Panc1 (cell line): ENCODE measurements around the gene RNF133. TPM values are rescaled to one million over a fixed set of nuclear protein-coding genes. Genes with fewer than 3 reads are reported as not detected.

ENCODE experiments used
- ATAC-seq: fragments of 200-7000 bp; cut with Tn5 transposase; 2 replicates; pipeline ENCODE4 v1.9.1; 2020; ENCODE audit warnings: mild to moderate bottlenecking, moderate library complexity
- BruUV-seq: library from RNA; stranded (reverse); fragments of 400-500 nt; replicated peaks from 2 replicates; lab custom pipeline; 2021; lab: Mats Ljungman, UMichigan
- CTCF ChIA-PET: fragments of 300-600 bp; sonication (Branson Sonifier 250); formaldehyde crosslinking; loops from one replicate; lab custom pipeline; 2022; ENCODE audit warnings: antibody characterized with exemption; lab: Charles Lee
- POLR2A ChIA-PET: fragments of 300-600 bp; sonication (Branson Sonifier 250); formaldehyde crosslinking; loops from one replicate; lab custom pipeline; 2022; ENCODE audit warnings: antibody characterized with exemption; lab: Charles Lee
- DNase-seq: peaks from one replicate; pipeline ENCODE4 v3.0.0-alpha.2; 2010; ENCODE audit warnings: low read depth, low spot score
- H3K27ac ChIP-seq: 2 replicates; pipeline ENCODE4 v1.5.1; 2011; ENCODE audit warnings: mild to moderate bottlenecking, low read length, inconsistent platforms
- H3K27me3 ChIP-seq: fragments of 200-500 bp; sonication (Bioruptor generic); 2 replicates; pipeline ENCODE4 v1.6.0; 2014; ENCODE audit warnings: low read length, inconsistent platforms; ENCODE audit not compliant: control insufficient read depth, insufficient read depth
- H3K36me3 ChIP-seq: fragments of 200-500 bp; sonication (Bioruptor generic); 2 replicates; pipeline ENCODE4 v1.5.1; 2014; ENCODE audit warnings: inconsistent platforms, mild to moderate bottlenecking, low read length, moderate library complexity; ENCODE audit not compliant: control insufficient read depth, insufficient read depth
- H3K4me1 ChIP-seq: 2 replicates; pipeline ENCODE4 v1.5.1; 2011; ENCODE audit warnings: inconsistent platforms, mild to moderate bottlenecking, low read length, moderate library complexity; ENCODE audit not compliant: control insufficient read depth, insufficient read depth
- H3K4me3 ChIP-seq, 2 experiments: 2 replicates each; pipeline ENCODE4 v1.5.1; 2011 to 2012; ENCODE audit warnings: low read depth in 2 of 2, low read length in 2 of 2, mild to moderate bottlenecking in 2 of 2, inconsistent platforms in 1 of 2, moderate library complexity in 1 of 2
- H3K9me3 ChIP-seq: fragments of 200-500 bp; sonication (Bioruptor generic); 2 replicates; pipeline ENCODE4 v1.5.1; 2014; ENCODE audit warnings: low read depth, mild to moderate bottlenecking, inconsistent platforms, low read length, moderate library complexity; ENCODE audit not compliant: control insufficient read depth, insufficient read depth
- POLR2AphosphoS5 ChIP-seq: IDR thresholded peaks from 2 replicates; pipeline ENCODE4 v1.6.1; 2012; ENCODE audit warnings: mild to moderate bottlenecking, low read depth, low read length, moderate library complexity
- SIN3A ChIP-seq: IDR thresholded peaks from 2 replicates; pipeline ENCODE4 v1.6.1; 2012; ENCODE audit warnings: low read depth, mild to moderate bottlenecking, low read length, moderate library complexity, borderline replicate concordance; ENCODE audit not compliant: insufficient read depth
- TCF7L2 ChIP-seq: IDR thresholded peaks from 2 replicates; pipeline ENCODE4 v1.6.1; 2011; ENCODE audit warnings: mild to moderate bottlenecking, low read depth, low read length, inconsistent platforms
- in situ Hi-C: cut with HindIII; loops from 2 replicates; pipeline ENCODE4 v1.10.0; 2016; ENCODE audit warnings: low sequenced_read_pairs, low pct_unique_long_range_greater_than_20kb
- intact Hi-C: fragments of 100-400 bp; cut with micrococcal nuclease; formaldehyde crosslinking; loops from one replicate; pipeline ENCODE4 v1.10.0; 2022; ENCODE audit not compliant: unreplicated experiment
- total RNA-seq: library from RNA; stranded (reverse); gene quantifications from one replicate; pipeline ENCODE4 v1.2.1, GENCODE V29; 2021; ENCODE audit not compliant: unreplicated experiment
- TF ChIP-seq, protein P1 (sequence below): fragments of 450-650 bp; IDR thresholded peaks from 2 replicates; pipeline ENCODE4 v1.5.1; 2017; ENCODE audit warnings: mild to moderate bottlenecking
- TF ChIP-seq, protein P2 (sequence below), 2 experiments: IDR thresholded peaks; 2 replicates each; pipeline ENCODE4 v1.6.1; 2011 to 2012; ENCODE audit warnings: low read depth in 2 of 2, control low read depth in 1 of 2, low read length in 1 of 2, mild to moderate bottlenecking in 1 of 2, moderate library complexity in 1 of 2; ENCODE audit not compliant: insufficient read depth in 1 of 2

Gene RNF133
- total RNA-seq, 1 experiment from 2014 or later = not detected

DNA sequence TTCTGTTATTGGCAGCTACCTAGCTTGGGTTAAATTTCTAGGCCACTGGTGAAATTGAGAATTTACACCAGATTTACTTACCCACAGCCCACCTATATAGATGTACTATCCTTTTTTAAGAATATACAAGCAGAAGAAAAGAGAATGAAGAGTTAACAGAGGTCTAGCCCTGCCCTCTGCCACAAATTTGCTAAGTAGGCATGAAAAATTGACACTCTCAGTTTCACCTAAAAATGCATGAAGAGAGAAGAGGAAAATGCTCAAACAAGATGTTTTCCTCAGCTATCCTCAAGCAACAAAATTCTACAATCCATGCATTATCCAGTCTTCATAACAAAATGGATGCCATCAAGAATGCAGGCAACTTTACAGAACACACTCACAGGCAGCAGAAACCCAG lies 28.4 kb upstream of the RNF133 start:
- H3K36me3 ChIP-seq = no peaks in the 10 kb centered on the region
- no peak for ATAC-seq
- no peak overlapping the region for H3K4me3 ChIP-seq
- no peaks in the 10 kb centered on the region for H3K4me1 ChIP-seq
- no peak overlapping the region for H3K27ac ChIP-seq
- TF ChIP-seq, protein P1, sequence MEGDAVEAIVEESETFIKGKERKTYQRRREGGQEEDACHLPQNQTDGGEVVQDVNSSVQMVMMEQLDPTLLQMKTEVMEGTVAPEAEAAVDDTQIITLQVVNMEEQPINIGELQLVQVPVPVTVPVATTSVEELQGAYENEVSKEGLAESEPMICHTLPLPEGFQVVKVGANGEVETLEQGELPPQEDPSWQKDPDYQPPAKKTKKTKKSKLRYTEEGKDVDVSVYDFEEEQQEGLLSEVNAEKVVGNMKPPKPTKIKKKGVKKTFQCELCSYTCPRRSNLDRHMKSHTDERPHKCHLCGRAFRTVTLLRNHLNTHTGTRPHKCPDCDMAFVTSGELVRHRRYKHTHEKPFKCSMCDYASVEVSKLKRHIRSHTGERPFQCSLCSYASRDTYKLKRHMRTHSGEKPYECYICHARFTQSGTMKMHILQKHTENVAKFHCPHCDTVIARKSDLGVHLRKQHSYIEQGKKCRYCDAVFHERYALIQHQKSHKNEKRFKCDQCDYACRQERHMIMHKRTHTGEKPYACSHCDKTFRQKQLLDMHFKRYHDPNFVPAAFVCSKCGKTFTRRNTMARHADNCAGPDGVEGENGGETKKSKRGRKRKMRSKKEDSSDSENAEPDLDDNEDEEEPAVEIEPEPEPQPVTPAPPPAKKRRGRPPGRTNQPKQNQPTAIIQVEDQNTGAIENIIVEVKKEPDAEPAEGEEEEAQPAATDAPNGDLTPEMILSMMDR = no peak
- TF ChIP-seq SIN3A = no peak
- no peak for TF ChIP-seq TCF7L2
- no peak for TF ChIP-seq POLR2AphosphoS5
- TF ChIP-seq, protein P2, sequence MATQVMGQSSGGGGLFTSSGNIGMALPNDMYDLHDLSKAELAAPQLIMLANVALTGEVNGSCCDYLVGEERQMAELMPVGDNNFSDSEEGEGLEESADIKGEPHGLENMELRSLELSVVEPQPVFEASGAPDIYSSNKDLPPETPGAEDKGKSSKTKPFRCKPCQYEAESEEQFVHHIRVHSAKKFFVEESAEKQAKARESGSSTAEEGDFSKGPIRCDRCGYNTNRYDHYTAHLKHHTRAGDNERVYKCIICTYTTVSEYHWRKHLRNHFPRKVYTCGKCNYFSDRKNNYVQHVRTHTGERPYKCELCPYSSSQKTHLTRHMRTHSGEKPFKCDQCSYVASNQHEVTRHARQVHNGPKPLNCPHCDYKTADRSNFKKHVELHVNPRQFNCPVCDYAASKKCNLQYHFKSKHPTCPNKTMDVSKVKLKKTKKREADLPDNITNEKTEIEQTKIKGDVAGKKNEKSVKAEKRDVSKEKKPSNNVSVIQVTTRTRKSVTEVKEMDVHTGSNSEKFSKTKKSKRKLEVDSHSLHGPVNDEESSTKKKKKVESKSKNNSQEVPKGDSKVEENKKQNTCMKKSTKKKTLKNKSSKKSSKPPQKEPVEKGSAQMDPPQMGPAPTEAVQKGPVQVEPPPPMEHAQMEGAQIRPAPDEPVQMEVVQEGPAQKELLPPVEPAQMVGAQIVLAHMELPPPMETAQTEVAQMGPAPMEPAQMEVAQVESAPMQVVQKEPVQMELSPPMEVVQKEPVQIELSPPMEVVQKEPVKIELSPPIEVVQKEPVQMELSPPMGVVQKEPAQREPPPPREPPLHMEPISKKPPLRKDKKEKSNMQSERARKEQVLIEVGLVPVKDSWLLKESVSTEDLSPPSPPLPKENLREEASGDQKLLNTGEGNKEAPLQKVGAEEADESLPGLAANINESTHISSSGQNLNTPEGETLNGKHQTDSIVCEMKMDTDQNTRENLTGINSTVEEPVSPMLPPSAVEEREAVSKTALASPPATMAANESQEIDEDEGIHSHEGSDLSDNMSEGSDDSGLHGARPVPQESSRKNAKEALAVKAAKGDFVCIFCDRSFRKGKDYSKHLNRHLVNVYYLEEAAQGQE (IDR thresholded peaks at IDR 0.05; ENCODE audit: insufficient read depth in 1 of 2, low read depth in 2 of 2, low read length in 1 of 2) = no peak
- no peaks in the 10 kb centered on the region for H3K9me3 ChIP-seq
- ChIA-PET POLR2A (no interaction called here), CTCF (no interaction called here)
- intact Hi-C loops = no loop called here
- no peak for DNase-seq
- no peaks in the 10 kb centered on the region for H3K27me3 ChIP-seq
- no TSS peak for BruUV-seq
- in situ Hi-C loops = no loop called here

DNA sequence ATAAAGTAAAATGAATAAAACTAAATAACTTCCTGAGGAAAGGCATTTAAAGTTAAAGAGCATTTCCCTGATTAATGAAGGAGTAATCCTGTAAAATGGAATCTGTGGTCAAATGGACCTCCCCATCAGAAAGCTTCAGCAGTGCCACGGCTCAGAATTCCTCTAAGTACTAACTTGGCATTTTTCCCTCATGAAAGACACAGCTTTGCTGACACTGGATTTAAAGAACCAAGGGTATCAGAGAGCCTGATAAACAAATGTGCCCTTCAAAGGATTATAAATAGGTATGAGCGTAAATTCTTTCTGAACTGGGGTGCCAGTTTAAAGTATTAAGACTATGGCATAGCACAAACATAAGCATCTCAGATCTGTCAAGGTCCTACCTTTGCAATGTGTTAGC lies 28.0 kb upstream of the RNF133 start:
- POLR2A ChIA-PET = no interaction called here
- intact Hi-C loops = no loop called here
- BruUV-seq = no TSS peak

More for the DNA sequence above, 28.0 kb upstream of the RNF133 start:
- Histone ChIP-seq H3K36me3 (no peaks in the 10 kb centered on the region), H3K4me3 (no peak overlapping the region), H3K27me3 (no peaks in the 10 kb centered on the region), H3K4me1 (no peaks in the 10 kb centered on the region), H3K9me3 (no peaks in the 10 kb centered on the region), H3K27ac (no peak overlapping the region)
- no peak for ATAC-seq
- CTCF ChIA-PET = no interaction called here
- in situ Hi-C loops = no loop called here
- no peak for DNase-seq
- TF ChIP-seq, protein P1 = no peak
- no peak for TF ChIP-seq TCF7L2
- TF ChIP-seq, protein P2 (IDR thresholded peaks at IDR 0.05; ENCODE audit: insufficient read depth in 1 of 2, low read depth in 2 of 2, low read length in 1 of 2) = no peak
- no peak for TF ChIP-seq POLR2AphosphoS5
